ENCODE data around the gene AMN1. TPM values are rescaled to one million over a fixed set of nuclear protein-coding genes. Genes with fewer than 3 reads are reported as not detected.

The AMN1 gene
- total RNA-seq, 1 experiment from 2014 or later, result 9.6 TPM

- no peak overlapping the region for H2BK15ac ChIP-seq (ENCODE audit: low read depth, low read length)
- H2BK5ac ChIP-seq (ENCODE audit: insufficient read length, low read length), result no peak overlapping the region
- peaks cover 6% of the 10 kb centered on the region for H3K9me3 ChIP-seq (ENCODE audit: control insufficient read depth, low read depth, low read length)
- no peak overlapping the region for H3K14ac ChIP-seq (ENCODE audit: insufficient read depth, low read length)
- no peak overlapping the region for H2AFZ ChIP-seq (ENCODE audit: low read length)
- no peak overlapping the region for H2AK5ac ChIP-seq (ENCODE audit: insufficient read length, low read length)
- H3K4me2 ChIP-seq (ENCODE audit: insufficient read depth, insufficient read length, low read length), result no peak overlapping the region
- H4K20me1 ChIP-seq (ENCODE audit: control insufficient read depth, insufficient read depth, insufficient read length), result no peaks in the 10 kb centered on the region
- no peak overlapping the region for H3K4ac ChIP-seq (ENCODE audit: low read depth, low read length)
- Mint-ChIP-seq H3K4me1 (peaks cover 4 to 7% of the 10 kb centered on the region in 2 experiments; a peak in 3 of 4 replicates), H3K4me3 (no peak overlapping the region), H3K9me3 (peaks cover 16 to 17% of the 10 kb centered on the region in 2 experiments), H3K27me3 (ENCODE audit: low read depth) (no peaks in the 10 kb centered on the region), H3K36me3 (ENCODE audit: insufficient read depth in 1 of 3, low read depth in 3 of 3) (peaks cover 18 to 26% (median 22%) of the 10 kb centered on the region in 3 experiments), H3K27ac (no peak overlapping the region)
- H3K23ac ChIP-seq (ENCODE audit: insufficient read length, low read depth, low read length), result no peak overlapping the region
- no peak overlapping the region for H3K18ac ChIP-seq (ENCODE audit: insufficient read length, low read depth, low read length)
- H2BK12ac ChIP-seq (ENCODE audit: insufficient read length, low read depth, low read length), result no peak overlapping the region
- H3K9ac ChIP-seq (ENCODE audit: extremely low read depth, insufficient read length, low read length), result no peak overlapping the region
- no peak overlapping the region for H4K8ac ChIP-seq (replicated peaks; ENCODE audit: insufficient read length, low read depth, low read length)
- no CpG with 5 or more reads among the region's 5 CpGs for WGBS (ENCODE audit: extremely low coverage, insufficient read length, low lambda C conversion rate)
- H3T11ph ChIP-seq (ENCODE audit: low read length), result no peak overlapping the region
- no peak overlapping the region for H3K27ac ChIP-seq (ENCODE audit: insufficient read length, low read depth, low read length)
- no peak for TF ChIP-seq CTCF (conservative IDR thresholded peaks at IDR 0.05)
- H3K4me1 ChIP-seq (ENCODE audit: insufficient read depth, low read length), result no peaks in the 10 kb centered on the region
- no peak overlapping the region for H4K5ac ChIP-seq (ENCODE audit: insufficient read length, low read depth, low read length)
- no peaks in the 10 kb centered on the region for H3K79me1 ChIP-seq (ENCODE audit: insufficient read depth, low read depth, low read length, poor library complexity, severe bottlenecking)
- no peak overlapping the region for H2BK20ac ChIP-seq (ENCODE audit: low read depth, low read length, poor library complexity, severe bottlenecking)
- H3K79me2 ChIP-seq (ENCODE audit: insufficient read depth, low read length), result no peaks in the 10 kb centered on the region
- H4K91ac ChIP-seq (ENCODE audit: insufficient read length, low read depth, low read length), result no peak overlapping the region
- no peak overlapping the region for H3K56ac ChIP-seq (ENCODE audit: insufficient read length, low read depth, low read length)
- no peaks in the 10 kb centered on the region for H3K27me3 ChIP-seq (ENCODE audit: insufficient read depth, low read length)
- no peaks in the 10 kb centered on the region for H3K23me2 ChIP-seq (ENCODE audit: insufficient read length, low read depth, low read length, poor library complexity, severe bottlenecking)
- no peak for DNase-seq
- H2BK120ac ChIP-seq (ENCODE audit: low read depth, low read length, poor library complexity, severe bottlenecking), result no peak overlapping the region
Observed at GRCh38 chr12:31712877-31713276, 15.9 kb downstream of the AMN1 start.

Data from H9 (cell line).